Naive thymus-derived CD8-positive, alpha-beta T cell (primary cell): Measurements from ENCODE around the gene UBL3. TPM values are rescaled to one million over a fixed set of nuclear protein-coding genes. Genes with fewer than 3 reads are reported as not detected.
A peak's percentile ranks its signal among the peaks of the same experiment; 100 is the strongest.

Source experiments
- ATAC-seq, 2 donors: fragments of 150-1000 bp; cut with Tn5 transposase in 1 of 2; sonication (Bioruptor Pico), chemical (Tn5 transposase) in 1 of 2; 1 replicate in 1 of 2; 2 replicates in 1 of 2; pipeline ENCODE4 v1.10.0; 2021; ENCODE audit warnings: mild to moderate bottlenecking in 2 of 2, moderate library complexity in 2 of 2
- POLR2A ChIA-PET: fragments of 350-600 bp; sonication (Branson Sonifier 250); formaldehyde crosslinking; loops from one replicate; lab custom pipeline; 2021; ENCODE audit warnings: antibody characterized with exemption; lab: Charles Lee
- DNase-seq, 10 donors: peaks; one replicate each; pipeline versions ENCODE4 v3.0.0 to v3.0.0-alpha.2; 2020 to 2022
- H3K27ac Mint-ChIP-seq, 10 donors: one replicate each; pipeline ENCODE4 v1.8.0; 2020 to 2022; ENCODE audit warnings: mild to moderate bottlenecking in 10 of 10, mixed read lengths in 10 of 10, moderate library complexity in 4 of 10, inconsistent platforms in 1 of 10
- H3K27me3 Mint-ChIP-seq, 5 donors: one replicate each; pipeline ENCODE4 v1.8.0; 2021 to 2022; ENCODE audit warnings: mixed read lengths in 5 of 5
- H3K36me3 Mint-ChIP-seq, 3 donors: one replicate each; pipeline ENCODE4 v1.8.0; 2020 to 2022; ENCODE audit warnings: mixed read lengths in 3 of 3, mild to moderate bottlenecking in 2 of 3, inconsistent platforms in 1 of 3
- H3K4me1 Mint-ChIP-seq, 4 donors: one replicate each; pipeline ENCODE4 v1.8.0; 2021 to 2022; ENCODE audit warnings: mixed read lengths in 4 of 4
- H3K4me3 Mint-ChIP-seq, 10 donors: one replicate each; pipeline ENCODE4 v1.8.0; 2020 to 2022; ENCODE audit warnings: mild to moderate bottlenecking in 10 of 10, mixed read lengths in 10 of 10, moderate library complexity in 6 of 10, inconsistent platforms in 1 of 10
- H3K9me3 Mint-ChIP-seq, 9 donors: one replicate each; pipeline ENCODE4 v1.8.0; 2020 to 2022; ENCODE audit warnings: mixed read lengths in 9 of 9, mild to moderate bottlenecking in 3 of 9, inconsistent platforms in 1 of 9, moderate library complexity in 1 of 9
- polyA plus RNA-seq, 3 donors: library from polyadenylated mRNA; unstranded; fragments of 300-500 nt; fragmentation: Illumina TruSeq; gene quantifications; one replicate each; pipeline ENCODE4 v1.2.3, GENCODE V29; 2021
- total RNA-seq, 8 experiments: library from RNA in 2 of 8; stranded (reverse) in 2 of 8; gene quantifications; one replicate each; pipeline ENCODE4 v1.2.3 and lab custom pipeline; 2021 to 2026

UBL3 gene
- total and polyA plus RNA-seq, 5 experiments from 2014 or later, result 26.5 to 39.2 (median 37.8) TPM

GRCh38 chr13:29830000-29830399 lies 20.4 kb downstream of the UBL3 start:
- no peak for DNase-seq
- Mint-ChIP-seq H3K27ac (no peak overlapping the region), H3K4me3 (no peak overlapping the region), H3K9me3 (peaks cover 0 to 2% (median 0%) of the 10 kb centered on the region in 9 donors), H3K36me3 (peaks cover 5 to 13% (median 6%) of the 10 kb centered on the region in 3 donors), H3K4me1 (peaks cover 15 to 36% (median 27%) of the 10 kb centered on the region in 4 donors), H3K27me3 (no peaks in the 10 kb centered on the region)
- POLR2A ChIA-PET, result no interaction called here
- no peak for ATAC-seq

GRCh38 chr13:29819143-29819542 lies 31.3 kb downstream of the UBL3 start:
- Mint-ChIP-seq H3K27me3 (no peaks in the 10 kb centered on the region), H3K4me1 (peaks cover 21 to 58% (median 51%) of the 10 kb centered on the region in 4 donors), H3K36me3 (peaks cover 0 to 16% (median 4%) of the 10 kb centered on the region in 3 donors), H3K4me3 (peak overlapping the region in 2 of 10 donors; percentile 20 to 38), H3K27ac (peak overlapping the region in 3 of 10 donors; percentile 3 to 43 (median 23)), H3K9me3 (peaks cover 0 to 8% (median 2%) of the 10 kb centered on the region in 9 donors)
- DNase-seq, result no peak
- no peak for ATAC-seq
- POLR2A ChIA-PET, result no interaction called here

GRCh38 chr13:29817604-29818378 lies 32.6 kb downstream of the UBL3 start:
- POLR2A ChIA-PET, result no interaction called here
- peak in 1 of 2 donors; percentile 32 for ATAC-seq
- peaks cover 21 to 62% (median 50%) of the 10 kb centered on the region in 4 donors for H3K4me1 Mint-ChIP-seq
- peak overlapping the region in 9 of 10 donors; percentile 3 to 50 (median 38) for H3K4me3 Mint-ChIP-seq
- H3K9me3 Mint-ChIP-seq, result peaks cover 0 to 4% (median 0%) of the 10 kb centered on the region in 9 donors
- no peaks in the 10 kb centered on the region for H3K27me3 Mint-ChIP-seq
- peaks cover 0 to 13% (median 4%) of the 10 kb centered on the region in 3 donors for H3K36me3 Mint-ChIP-seq
- peak overlapping the region in 7 of 10 donors; percentile 8 to 61 (median 17) for H3K27ac Mint-ChIP-seq
- DNase-seq, result no peak

- DNase-seq, result no peak
- POLR2A ChIA-PET, result no interaction called here
- no peak for ATAC-seq
- peak overlapping the region in 1 of 10 donors; percentile 31 for H3K27ac Mint-ChIP-seq
- peaks cover 0 to 4% (median 0%) of the 10 kb centered on the region in 9 donors for H3K9me3 Mint-ChIP-seq
- H3K27me3 Mint-ChIP-seq, result no peaks in the 10 kb centered on the region
- H3K4me3 Mint-ChIP-seq, result no peak overlapping the region
- peaks cover 25 to 58% (median 51%) of the 10 kb centered on the region in 4 donors for H3K4me1 Mint-ChIP-seq
- peaks cover 0 to 6% (median 2%) of the 10 kb centered on the region in 3 donors for H3K36me3 Mint-ChIP-seq
Observed at GRCh38 chr13:29816715-29817114, 33.7 kb downstream of the UBL3 start.

- Mint-ChIP-seq H3K4me3 (no peak overlapping the region), H3K36me3 (peaks cover 0 to 4% (median 0%) of the 10 kb centered on the region in 3 donors), H3K27me3 (no peaks in the 10 kb centered on the region), H3K27ac (no peak overlapping the region), H3K9me3 (peaks cover 0 to 4% (median 0%) of the 10 kb centered on the region in 9 donors), H3K4me1 (peaks cover 27 to 64% (median 60%) of the 10 kb centered on the region in 4 donors)
- POLR2A ChIA-PET, result no interaction called here
- no peak for DNase-seq
- no peak for ATAC-seq
Observed at GRCh38 chr13:29815336-29815735, 35.1 kb downstream of the UBL3 start.

- no peaks in the 10 kb centered on the region for H3K36me3 Mint-ChIP-seq
- H3K27ac Mint-ChIP-seq, result no peak overlapping the region
- POLR2A ChIA-PET, result no interaction called here
- H3K9me3 Mint-ChIP-seq, result no peaks in the 10 kb centered on the region
- H3K4me1 Mint-ChIP-seq, result peaks cover 23 to 64% (median 53%) of the 10 kb centered on the region in 4 donors
- no peaks in the 10 kb centered on the region for H3K27me3 Mint-ChIP-seq
- no peak overlapping the region for H3K4me3 Mint-ChIP-seq
- ATAC-seq (no peak), DNase-seq (no peak)
Observed at GRCh38 chr13:29810898-29811297, 39.5 kb downstream of the UBL3 start.

GRCh38 chr13:29810145-29810742 lies 40.2 kb downstream of the UBL3 start:
- Mint-ChIP-seq H3K27me3 (no peaks in the 10 kb centered on the region), H3K36me3 (no peaks in the 10 kb centered on the region), H3K9me3 (no peaks in the 10 kb centered on the region), H3K4me1 (peaks cover 20 to 62% (median 47%) of the 10 kb centered on the region in 4 donors), H3K27ac (peak overlapping the region in 1 of 10 donors; percentile 15), H3K4me3 (no peak overlapping the region)
- DNase-seq (no peak), ATAC-seq (no peak)
- POLR2A ChIA-PET, result no interaction called here

- no peaks in the 10 kb centered on the region for H3K36me3 Mint-ChIP-seq
- DNase-seq, result no peak
- H3K27ac Mint-ChIP-seq, result no peak overlapping the region
- H3K4me1 Mint-ChIP-seq, result peaks cover 20 to 54% (median 43%) of the 10 kb centered on the region in 4 donors
- POLR2A ChIA-PET, result no interaction called here
- ATAC-seq, result no peak
- no peaks in the 10 kb centered on the region for H3K9me3 Mint-ChIP-seq
- H3K27me3 Mint-ChIP-seq, result no peaks in the 10 kb centered on the region
- H3K4me3 Mint-ChIP-seq, result no peak overlapping the region
Observed at GRCh38 chr13:29808264-29808663, 42.2 kb downstream of the UBL3 start.

- no peak overlapping the region for H3K4me3 Mint-ChIP-seq
- H3K9me3 Mint-ChIP-seq, result no peaks in the 10 kb centered on the region
- H3K27me3 Mint-ChIP-seq, result no peaks in the 10 kb centered on the region
- H3K27ac Mint-ChIP-seq, result peak overlapping the region in 1 of 10 donors; percentile 16
- ATAC-seq, result no peak
- H3K36me3 Mint-ChIP-seq, result no peaks in the 10 kb centered on the region
- POLR2A ChIA-PET, result no interaction called here
- peaks cover 18 to 46% (median 36%) of the 10 kb centered on the region in 4 donors for H3K4me1 Mint-ChIP-seq
- DNase-seq, result no peak
Observed at GRCh38 chr13:29805994-29806979, 44.1 kb downstream of the UBL3 start.

- H3K36me3 Mint-ChIP-seq, result no peaks in the 10 kb centered on the region
- no peak overlapping the region for H3K4me3 Mint-ChIP-seq
- H3K27me3 Mint-ChIP-seq, result no peaks in the 10 kb centered on the region
- no peaks in the 10 kb centered on the region for H3K9me3 Mint-ChIP-seq
- no peak for DNase-seq
- POLR2A ChIA-PET, result no interaction called here
- peaks cover 10 to 42% (median 25%) of the 10 kb centered on the region in 4 donors for H3K4me1 Mint-ChIP-seq
- ATAC-seq, result no peak
- no peak overlapping the region for H3K27ac Mint-ChIP-seq
Observed at GRCh38 chr13:29803221-29803620, 47.2 kb downstream of the UBL3 start.

GRCh38 chr13:29802621-29803020 lies 47.8 kb downstream of the UBL3 start:
- no peak overlapping the region for H3K27ac Mint-ChIP-seq
- POLR2A ChIA-PET, result no interaction called here
- no peaks in the 10 kb centered on the region for H3K9me3 Mint-ChIP-seq

GRCh38 chr13:29801737-29802305 lies 48.6 kb downstream of the UBL3 start:
- Mint-ChIP-seq H3K4me3 (no peak overlapping the region), H3K4me1 (peaks cover 14 to 41% (median 32%) of the 10 kb centered on the region in 4 donors), H3K27ac (peak overlapping the region in 1 of 10 donors; percentile 38), H3K27me3 (no peaks in the 10 kb centered on the region), H3K9me3 (no peaks in the 10 kb centered on the region), H3K36me3 (no peaks in the 10 kb centered on the region)
- POLR2A ChIA-PET, result no interaction called here
- DNase-seq (no peak), ATAC-seq (no peak)

More at GRCh38 chr13:29802621-29803020, 47.8 kb downstream of the UBL3 start:
- peaks cover 13 to 40% (median 29%) of the 10 kb centered on the region in 4 donors for H3K4me1 Mint-ChIP-seq
- no peaks in the 10 kb centered on the region for H3K27me3 Mint-ChIP-seq
- no peak overlapping the region for H3K4me3 Mint-ChIP-seq
- ATAC-seq (no peak), DNase-seq (no peak)
- no peaks in the 10 kb centered on the region for H3K36me3 Mint-ChIP-seq
